ENCODE data around the gene ATP6V0B. TPM values are rescaled to one million over a fixed set of nuclear protein-coding genes. Genes with fewer than 3 reads are reported as not detected.
A peak's percentile ranks its signal among the peaks of the same experiment; 100 is the strongest.

Gene ATP6V0B
- total and polyA plus RNA-seq, 2 of the 13 experiments (the other 11 are each of a cell fraction or from before 2014, with no cell fraction given): 157 to 161 TPM

DNA sequence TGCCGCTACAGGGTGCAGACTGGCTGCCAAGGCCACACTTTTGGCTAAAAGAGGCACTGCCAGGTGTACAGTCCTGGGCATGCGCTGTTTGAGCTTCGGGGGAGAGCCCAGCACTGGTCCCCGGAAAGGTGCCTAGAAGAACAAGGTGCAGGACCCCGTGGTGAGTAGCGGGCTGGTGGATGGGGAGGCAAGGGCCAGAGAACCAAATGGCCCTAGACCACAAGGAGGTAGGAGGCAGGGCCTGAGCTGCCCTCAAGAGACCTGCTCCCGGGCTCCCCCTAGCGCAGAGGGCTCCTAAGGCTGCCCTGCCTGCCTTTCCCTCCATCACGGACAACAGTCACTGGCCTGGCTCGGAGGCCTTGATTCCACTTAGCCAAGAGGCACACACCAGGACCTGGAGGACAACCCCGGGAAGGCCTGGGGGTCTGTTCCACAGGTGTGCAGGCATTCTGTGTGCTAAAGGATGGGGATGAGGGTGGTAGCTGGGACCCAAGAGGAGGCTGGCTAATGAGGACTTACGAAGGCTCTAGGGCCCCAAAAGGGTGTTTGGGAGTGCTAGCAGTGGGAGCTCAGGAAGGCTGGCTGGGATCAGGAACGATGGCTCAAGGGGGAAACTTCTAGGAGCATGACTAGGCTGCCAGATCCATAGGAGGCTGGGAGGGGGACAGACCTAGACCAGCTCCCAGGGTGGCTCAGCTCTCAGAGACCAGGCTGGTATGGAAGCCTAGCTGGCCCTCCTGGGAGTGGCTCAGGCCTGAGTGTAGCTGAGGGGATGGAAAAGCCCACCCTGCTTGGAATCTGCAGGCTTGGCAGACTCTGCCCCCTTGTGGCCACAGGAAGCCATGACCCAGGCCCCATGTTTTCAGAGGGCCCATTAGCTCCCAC, 40.4 kb upstream of the ATP6V0B start (continued):
- TF ChIP-seq MZF1 (CRISPR knock-in tag; IDR thresholded peaks at IDR 0.05; ENCODE audit: borderline replicate concordance) (no peak), NR3C1 (CRISPR knock-in tag; IDR thresholded peaks at IDR 0.05) (no peak), GABPB1 (CRISPR knock-in tag; IDR thresholded peaks at IDR 0.05) (peak; percentile 71), HDAC1 (CRISPR knock-in tag; IDR thresholded peaks at IDR 0.05) (peak; percentile 29; the same call in 1 of the 2 replicates), TRIM24 (CRISPR knock-in tag; IDR thresholded peaks at IDR 0.05) (no peak), JUND (CRISPR knock-in tag; IDR thresholded peaks at IDR 0.05) (no peak), KDM3A (CRISPR knock-in tag; IDR thresholded peaks at IDR 0.05; ENCODE audit: low read depth) (0 out of 2 replicates have a peak, but pooled peaks have one; percentile 28), SOX6 (IDR thresholded peaks at IDR 0.05) (no peak), SOX6 (CRISPR knock-in tag; IDR thresholded peaks at IDR 0.05) (0 out of 2 replicates have a peak, but pooled peaks have one; percentile 9), ZNF232 (CRISPR knock-in tag; IDR thresholded peaks at IDR 0.05; ENCODE audit: borderline replicate concordance) (no peak), ZBTB7B (CRISPR knock-in tag; IDR thresholded peaks at IDR 0.05) (peak; percentile 84), CHD4 (IDR thresholded peaks at IDR 0.05; ENCODE audit: borderline replicate concordance, low read length) (no peak)
- TF ChIP-seq, protein P1, sequence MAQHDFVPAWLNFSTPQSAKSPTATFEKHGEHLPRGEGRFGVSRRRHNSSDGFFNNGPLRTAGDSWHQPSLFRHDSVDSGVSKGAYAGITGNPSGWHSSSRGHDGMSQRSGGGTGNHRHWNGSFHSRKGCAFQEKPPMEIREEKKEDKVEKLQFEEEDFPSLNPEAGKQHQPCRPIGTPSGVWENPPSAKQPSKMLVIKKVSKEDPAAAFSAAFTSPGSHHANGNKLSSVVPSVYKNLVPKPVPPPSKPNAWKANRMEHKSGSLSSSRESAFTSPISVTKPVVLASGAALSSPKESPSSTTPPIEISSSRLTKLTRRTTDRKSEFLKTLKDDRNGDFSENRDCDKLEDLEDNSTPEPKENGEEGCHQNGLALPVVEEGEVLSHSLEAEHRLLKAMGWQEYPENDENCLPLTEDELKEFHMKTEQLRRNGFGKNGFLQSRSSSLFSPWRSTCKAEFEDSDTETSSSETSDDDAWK (CRISPR knock-in tag; IDR thresholded peaks at IDR 0.05): no peak
- TF ChIP-seq, protein P2, sequence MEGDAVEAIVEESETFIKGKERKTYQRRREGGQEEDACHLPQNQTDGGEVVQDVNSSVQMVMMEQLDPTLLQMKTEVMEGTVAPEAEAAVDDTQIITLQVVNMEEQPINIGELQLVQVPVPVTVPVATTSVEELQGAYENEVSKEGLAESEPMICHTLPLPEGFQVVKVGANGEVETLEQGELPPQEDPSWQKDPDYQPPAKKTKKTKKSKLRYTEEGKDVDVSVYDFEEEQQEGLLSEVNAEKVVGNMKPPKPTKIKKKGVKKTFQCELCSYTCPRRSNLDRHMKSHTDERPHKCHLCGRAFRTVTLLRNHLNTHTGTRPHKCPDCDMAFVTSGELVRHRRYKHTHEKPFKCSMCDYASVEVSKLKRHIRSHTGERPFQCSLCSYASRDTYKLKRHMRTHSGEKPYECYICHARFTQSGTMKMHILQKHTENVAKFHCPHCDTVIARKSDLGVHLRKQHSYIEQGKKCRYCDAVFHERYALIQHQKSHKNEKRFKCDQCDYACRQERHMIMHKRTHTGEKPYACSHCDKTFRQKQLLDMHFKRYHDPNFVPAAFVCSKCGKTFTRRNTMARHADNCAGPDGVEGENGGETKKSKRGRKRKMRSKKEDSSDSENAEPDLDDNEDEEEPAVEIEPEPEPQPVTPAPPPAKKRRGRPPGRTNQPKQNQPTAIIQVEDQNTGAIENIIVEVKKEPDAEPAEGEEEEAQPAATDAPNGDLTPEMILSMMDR (CRISPR knock-in tag; IDR thresholded peaks at IDR 0.05): peak; percentile 91
- TF ChIP-seq, protein P3, sequence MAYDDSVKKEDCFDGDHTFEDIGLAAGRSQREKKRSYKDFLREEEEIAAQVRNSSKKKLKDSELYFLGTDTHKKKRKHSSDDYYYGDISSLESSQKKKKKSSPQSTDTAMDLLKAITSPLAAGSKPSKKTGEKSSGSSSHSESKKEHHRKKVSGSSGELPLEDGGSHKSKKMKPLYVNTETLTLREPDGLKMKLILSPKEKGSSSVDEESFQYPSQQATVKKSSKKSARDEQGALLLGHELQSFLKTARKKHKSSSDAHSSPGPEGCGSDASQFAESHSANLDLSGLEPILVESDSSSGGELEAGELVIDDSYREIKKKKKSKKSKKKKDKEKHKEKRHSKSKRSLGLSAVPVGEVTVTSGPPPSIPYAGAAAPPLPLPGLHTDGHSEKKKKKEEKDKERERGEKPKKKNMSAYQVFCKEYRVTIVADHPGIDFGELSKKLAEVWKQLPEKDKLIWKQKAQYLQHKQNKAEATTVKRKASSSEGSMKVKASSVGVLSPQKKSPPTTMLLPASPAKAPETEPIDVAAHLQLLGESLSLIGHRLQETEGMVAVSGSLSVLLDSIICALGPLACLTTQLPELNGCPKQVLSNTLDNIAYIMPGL (CRISPR knock-in tag; IDR thresholded peaks at IDR 0.05; ENCODE audit: borderline replicate concordance in 1 of 2, low read depth in 1 of 2): peak; percentile 39 to 75; a peak in 3 of 4 replicates
- TF ChIP-seq, protein P4, sequence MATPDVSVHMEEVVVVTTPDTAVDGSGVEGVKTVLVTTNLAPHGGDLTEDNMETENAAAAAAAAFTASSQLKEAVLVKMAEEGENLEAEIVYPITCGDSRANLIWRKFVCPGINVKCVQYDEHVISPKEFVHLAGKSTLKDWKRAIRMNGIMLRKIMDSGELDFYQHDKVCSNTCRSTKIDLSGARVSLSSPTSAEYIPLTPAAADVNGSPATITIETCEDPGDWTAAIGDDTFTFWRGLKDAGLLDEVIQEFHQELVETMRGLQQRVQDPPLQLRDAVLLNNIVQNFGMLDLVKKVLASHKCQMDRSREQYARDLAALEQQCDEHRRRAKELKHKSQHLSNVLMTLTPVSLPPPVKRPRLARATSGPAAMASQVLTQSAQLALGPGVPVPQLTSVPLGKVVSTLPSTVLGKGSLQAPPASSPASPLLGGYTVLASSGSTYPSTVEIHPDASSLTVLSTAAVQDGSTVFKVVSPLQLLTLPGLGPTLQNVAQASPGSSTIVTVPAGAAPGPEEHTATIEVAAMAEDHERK (CRISPR knock-in tag; IDR thresholded peaks at IDR 0.05; ENCODE audit: low read depth): no peak
- TF ChIP-seq, protein P5, sequence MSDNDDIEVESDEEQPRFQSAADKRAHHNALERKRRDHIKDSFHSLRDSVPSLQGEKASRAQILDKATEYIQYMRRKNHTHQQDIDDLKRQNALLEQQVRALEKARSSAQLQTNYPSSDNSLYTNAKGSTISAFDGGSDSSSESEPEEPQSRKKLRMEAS (IDR thresholded peaks at IDR 0.05): 0 out of 2 replicates have a peak, but pooled peaks have one; percentile 15

All from HepG2 (cell line).